NCI-H2196 (cell line): ENCODE measurements around the gene NKG7.

ENCODE experiments used
- DNase-seq: peaks from one replicate; lab custom pipeline; 2025; ENCODE audit not compliant: unreplicated experiment; lab: John Stamatoyannopoulos, UW

Gene NKG7

DNA sequence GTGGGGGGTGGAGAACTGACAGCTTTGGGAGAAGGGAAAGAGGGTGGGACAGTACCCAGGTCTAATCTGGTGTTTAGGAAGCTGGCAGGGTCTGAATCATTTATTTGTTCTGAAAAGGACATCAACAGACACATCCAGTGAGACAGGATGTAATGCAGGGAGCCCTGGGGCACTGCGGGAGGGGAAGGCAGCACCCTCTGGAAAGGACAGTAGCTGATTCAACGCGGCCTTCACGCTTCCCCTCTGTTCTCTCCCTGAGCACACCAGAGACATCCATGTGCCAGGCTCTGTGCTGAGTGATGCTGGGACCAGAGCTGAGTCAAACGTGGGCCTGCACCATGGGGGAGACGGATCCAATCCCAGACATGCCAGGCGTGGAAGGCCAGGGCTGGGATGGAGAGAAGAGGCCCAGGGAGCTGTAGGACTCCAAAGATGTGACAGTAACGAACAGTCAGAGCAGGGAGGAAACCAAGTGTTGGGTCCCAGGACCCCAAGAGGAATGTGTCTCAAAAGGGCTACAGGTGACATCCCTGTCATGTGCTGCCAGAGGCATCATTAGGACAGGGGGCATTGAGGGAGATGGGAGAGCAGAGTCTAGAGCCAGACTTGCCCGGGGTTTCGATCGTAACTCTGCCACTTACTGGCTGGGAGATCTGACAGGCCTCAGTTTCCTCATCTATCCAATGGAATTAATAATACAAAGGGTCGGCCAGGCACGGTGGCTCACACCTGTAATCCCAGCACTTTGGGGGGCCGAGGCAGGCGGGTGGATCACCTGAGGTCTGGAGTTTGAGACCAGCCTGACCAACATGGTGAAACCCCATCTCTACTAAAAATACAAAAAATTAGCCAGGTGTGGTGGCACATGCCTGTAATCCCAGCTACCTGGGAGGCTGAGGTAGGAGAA lies 8.0 kb downstream of the NKG7 start:
- no peak for DNase-seq

DNA sequence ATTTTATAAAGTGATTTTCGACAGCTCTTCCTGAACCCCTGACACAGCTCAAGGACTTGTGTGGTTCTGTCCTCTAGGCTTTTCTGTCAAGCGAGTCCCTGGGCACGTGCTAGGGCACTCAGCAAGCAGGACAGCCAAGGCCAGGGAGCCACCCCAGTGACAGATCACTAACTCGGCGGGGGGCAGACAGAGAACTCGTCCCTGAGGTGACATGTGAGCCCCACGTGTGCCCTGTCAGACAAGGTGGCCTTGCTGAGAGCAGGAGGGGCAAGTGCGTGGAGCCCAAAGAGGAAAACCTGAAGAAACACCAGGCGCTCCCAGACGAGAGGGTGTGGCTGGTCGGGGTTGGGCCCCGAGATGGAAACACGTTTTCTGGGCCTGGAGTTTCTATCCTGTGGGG lies 11.2 kb downstream of the NKG7 start:
- no peak for DNase-seq

DNA sequence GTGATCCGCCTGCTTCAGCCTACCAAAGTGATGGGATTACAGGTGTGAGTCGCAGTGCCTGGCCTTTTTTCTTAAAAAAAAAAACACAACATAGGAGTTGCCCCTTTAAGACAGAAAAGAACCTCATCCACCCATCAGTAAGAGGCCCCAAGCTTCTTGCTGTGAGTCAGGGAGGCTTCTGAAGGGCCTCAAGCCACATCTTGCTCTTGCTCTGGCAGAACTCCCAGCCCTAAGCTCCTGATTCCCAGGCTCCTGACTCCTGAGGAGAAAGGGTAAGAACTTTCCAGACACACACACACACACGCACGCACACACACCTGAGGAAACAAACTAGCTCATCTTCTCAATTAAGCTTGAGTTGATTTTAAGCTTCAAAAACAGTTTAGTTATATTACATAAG lies 13.2 kb downstream of the NKG7 start:
- no peak for DNase-seq

DNA sequence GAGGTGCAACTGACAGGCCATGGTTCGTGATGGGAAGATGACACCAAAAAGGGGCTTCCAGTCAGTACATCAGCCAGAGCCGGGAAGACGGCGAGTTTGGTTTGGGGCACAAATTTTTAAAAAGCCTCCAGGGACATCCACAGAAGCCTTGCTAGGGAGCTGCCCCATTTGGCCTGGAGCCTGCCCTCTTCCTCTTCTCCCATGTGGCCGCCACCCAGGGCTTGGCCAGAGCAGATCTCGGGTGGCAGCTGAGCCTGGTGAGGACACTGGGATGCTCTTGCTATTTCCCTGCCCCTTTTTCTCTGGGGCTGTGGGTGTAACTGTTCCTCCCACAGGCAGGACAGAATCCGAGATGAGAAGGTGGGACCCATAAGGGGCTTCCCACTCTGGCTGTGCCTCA lies 14.5 kb downstream of the NKG7 start:
- no peak for DNase-seq

GRCh38 chr19:51356159-51356801 lies 16.2 kb downstream of the NKG7 start:
- DNase-seq: no peak

DNA sequence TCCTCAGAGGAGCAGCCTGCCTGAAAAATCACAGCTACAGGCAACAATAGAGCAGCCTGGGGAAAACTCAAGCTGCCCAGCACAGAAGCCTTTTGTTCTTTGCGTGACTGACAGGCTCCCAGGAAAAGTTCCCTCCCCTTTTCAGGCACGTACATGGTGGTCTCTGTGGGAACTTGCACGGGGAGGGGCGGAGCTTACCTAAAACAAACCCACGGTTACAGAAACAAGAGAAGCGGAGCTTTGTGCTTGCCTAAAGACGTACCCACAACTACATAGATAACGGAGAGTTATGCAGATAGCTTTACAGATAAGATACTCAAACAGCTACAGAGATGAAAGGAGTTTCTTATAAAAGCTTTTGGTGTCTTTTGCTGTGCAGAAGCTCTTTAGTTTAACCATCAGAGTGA lies 17.7 kb downstream of the NKG7 start:
- DNase-seq: no peak

DNA sequence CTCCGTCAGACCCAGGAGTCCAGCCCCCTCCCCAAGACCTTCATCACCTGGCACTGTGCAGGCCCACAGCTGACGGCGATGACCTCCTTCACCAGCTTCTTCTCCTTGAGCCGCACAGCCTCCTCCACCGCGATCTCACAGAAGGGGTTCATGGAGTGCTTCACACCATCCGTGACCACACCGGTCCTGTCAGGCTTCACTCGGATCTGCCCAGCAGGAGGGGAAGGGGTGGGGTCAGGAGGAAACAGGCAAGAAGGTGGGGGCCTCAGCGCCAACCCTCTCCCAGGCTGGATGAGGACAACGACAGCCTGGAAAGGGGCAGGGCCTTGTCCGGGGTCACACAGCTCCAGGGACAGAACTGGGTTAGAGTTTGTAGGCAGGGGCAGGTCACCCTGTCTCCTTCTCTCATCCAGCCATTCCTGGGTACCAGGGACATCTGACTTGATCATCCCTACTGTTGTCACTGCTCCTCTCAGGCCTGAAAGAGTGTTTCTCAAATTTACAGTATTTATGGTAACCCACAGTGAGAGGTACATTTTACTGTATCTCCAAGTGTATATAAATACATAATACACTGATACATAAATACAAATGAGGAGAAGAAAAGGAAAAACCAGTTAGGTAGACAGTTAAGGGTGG lies 18.2 kb downstream of the NKG7 start:
- DNase-seq: no peak

DNA sequence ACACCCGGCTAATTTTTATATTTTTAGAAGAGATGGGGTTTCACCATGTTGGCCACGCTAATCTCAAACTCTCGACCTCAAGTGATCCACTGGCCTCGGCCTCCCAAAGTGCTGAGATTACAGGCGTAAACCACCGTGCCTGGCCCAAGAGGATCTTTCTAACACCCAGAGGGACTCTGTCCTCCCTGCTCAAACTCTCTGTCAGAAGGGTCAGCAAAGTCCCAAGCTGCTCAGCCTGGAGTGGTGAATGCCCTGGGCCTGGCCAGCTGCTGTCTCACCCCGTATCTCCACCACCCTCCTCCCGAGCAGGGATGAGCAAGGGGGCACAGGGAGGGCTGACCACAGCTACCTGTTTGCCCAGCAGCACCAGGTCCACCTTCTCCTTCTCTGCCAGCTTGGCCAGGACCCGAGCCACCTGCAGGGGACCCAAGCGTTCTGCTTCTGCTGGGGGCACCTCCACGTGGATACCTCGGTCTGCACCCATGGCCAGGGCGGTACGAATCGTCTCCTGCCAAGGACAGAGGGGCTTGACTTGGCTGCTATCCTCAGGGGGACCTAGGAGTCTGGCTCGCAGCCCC lies 19.6 kb downstream of the NKG7 start:
- DNase-seq: no peak

DNA sequence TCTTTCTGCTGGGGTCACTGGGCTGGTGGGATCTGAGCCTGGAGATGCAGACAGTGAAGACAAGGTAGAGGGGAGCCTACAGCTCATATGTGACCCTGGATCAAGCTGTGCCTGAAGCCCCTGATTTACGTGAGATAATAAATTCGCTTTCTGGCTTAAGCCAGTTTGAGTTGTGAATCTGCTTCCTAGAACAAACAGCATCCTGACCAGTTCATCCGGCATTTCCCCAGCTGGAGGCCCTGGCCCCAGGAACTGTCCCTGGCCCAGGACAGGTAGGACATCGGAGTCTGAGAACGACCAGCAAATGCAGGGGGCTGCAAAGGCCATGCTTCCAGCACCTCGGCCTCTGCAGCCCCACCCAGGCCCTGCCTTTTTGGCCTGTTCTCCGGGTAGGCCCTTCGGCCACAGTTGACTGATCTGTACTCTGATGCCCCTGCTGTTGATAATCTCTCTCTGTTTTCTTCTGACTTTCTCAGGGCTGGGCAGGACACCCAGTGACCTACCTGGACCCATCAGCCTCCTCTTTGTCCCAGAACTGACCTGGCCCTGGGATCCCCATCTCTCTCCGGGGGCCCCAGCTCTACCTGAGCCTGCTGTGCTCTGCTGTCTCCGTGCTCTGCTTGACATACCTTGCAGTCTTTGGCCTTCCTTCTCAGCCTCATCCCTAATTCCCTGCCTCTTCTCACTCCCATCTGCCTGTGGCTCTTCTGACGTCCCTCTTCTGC lies 21.0 kb downstream of the NKG7 start:
- no peak for DNase-seq

DNA sequence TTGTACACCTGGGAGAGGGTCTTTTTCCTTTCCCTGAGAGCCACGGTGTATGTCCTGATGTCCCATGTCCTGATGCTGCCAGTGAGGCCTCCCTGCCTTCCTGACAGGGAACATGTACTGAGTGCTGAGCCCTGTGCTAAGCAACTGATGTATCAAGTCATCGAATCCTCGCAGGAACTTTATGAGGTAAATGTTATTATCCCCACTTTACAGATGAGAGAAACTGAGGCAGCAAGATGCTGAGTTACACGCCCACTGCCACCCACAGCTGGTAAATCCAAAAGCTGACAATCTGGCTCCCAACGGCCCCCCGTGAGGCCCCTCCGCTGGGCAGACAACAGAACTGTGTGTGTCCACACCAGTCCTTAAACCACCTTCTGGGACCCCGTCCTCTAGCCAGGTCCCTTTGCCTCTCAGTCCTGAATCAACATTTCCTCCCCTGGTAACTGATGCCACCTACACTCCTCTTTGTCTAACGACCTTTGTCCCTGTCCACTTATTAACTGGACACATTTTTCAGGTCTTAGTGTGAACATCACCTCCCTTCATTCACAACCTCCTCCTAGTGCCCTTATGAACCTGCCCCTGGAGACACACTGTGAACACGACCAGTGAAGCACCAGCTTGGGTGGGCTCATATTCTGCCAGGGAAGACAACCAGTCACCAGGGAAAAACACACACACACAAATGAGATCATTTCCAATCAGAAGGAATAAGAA lies 25.1 kb downstream of the NKG7 start:
- no peak for DNase-seq

DNA sequence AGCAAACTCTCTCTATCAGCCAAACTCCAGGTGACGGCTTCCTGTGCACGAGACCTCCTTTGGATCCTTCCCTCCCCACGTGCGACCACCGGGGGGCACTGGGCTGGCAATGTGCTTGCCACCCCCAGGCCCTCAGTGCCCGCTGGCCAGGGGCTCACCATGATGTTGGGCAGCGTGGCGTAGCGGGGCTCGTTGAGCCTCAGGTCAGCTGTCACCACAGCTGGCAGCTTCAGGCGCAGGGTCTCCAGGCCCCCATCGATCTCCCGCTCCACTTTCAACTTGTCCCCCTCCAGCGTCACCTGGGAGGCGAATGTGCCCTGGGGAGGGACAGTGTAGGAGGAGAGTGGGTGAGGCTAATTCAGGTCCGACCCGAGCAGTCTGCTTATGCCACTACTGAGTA lies 25.7 kb downstream of the NKG7 start:
- DNase-seq: no peak

- DNase-seq: no peak
These were observed 27.3 kb downstream of the NKG7 start for GRCh38 chr19:51345076-51345620.

GRCh38 chr19:51342631-51343569 lies 29.6 kb downstream of the NKG7 start:
- DNase-seq: no peak

GRCh38 chr19:51341976-51342580 lies 30.4 kb downstream of the NKG7 start, which contains the start of gene VSIG10L:
Gene VSIG10L (minus strand): TSS chr19:51342139. CDS start chr19:51342124, 15 bp downstream.
- DNase-seq: no peak

GRCh38 chr19:51341066-51341465 lies 31.4 kb downstream of the NKG7 start:
- no peak for DNase-seq

GRCh38 chr19:51339687-51340656 lies 32.5 kb downstream of the NKG7 start:
- no peak for DNase-seq

DNA sequence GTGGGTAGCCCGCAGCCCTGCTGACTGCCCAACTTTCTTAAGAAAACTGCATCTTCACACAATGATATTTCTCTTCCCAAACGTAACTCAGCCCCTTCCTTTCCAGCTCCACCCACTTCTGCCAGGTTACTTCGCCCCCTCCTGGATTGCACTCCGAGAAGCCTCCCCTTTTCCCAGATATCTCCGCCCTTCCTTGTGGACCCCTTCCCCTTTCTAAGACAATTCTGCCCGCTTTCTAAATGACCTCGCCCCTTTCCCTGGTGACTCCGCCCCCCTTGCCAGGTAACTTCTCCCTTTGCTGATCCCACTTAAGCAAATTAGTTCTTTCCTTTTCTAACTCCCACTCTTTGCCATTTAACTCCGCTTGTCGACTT lies 33.2 kb downstream of the NKG7 start:
- no peak for DNase-seq
